HG03354 (cell line): ENCODE results near the gene MAP3K8.
"Not testable (repeated sequence)": the region's sequence is repeated elsewhere in the genome, so short reads cannot be mapped to it uniquely, and the experiment has no call there.

Experiments used
- ATAC-seq: cut with Tn5 transposase; IDR thresholded peaks from one replicate; pipeline ENCODE4 v1.9.1; 2021; ENCODE audit warnings: mild to moderate bottlenecking; ENCODE audit not compliant: unreplicated experiment, poor library complexity, severe bottlenecking

The MAP3K8 gene

GRCh38 chr10:30422151-30422695 lies 11.8 kb upstream of the MAP3K8 start:
- no peak for ATAC-seq

GRCh38 chr10:30422981-30423654 lies 10.9 kb upstream of the MAP3K8 start:
- peak; percentile 33 for ATAC-seq

DNA sequence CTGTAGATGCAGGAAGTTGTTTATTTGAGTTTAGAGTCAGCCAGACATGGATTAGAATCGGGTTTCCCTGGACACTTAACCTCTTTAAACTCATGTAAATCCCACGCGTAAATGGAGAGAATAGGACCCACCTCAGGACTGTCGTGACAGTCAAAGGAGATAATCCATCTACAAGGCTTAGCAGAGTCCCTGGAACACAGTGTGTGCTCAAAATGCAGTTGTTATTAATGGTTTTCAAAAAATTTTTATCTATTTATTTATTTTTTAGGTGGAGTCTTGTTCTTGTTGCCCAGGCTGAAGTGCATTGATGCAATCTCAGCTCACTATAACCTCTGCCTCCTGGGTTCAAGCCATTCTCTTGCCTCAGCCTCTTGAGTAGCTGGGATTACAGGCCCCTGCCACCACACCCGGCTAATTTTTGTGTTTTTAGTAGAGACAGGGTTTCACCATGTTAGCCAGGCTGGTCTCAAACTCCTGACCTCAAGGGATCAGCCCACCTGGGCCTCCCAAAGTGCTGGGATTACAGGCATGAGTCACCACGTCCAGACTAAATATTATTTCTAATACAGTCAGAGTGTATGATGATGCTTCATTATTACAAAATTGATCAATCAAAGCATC lies 10.2 kb upstream of the MAP3K8 start:
- not testable (repeated sequence) for ATAC-seq

GRCh38 chr10:30425336-30426075 lies 8.5 kb upstream of the MAP3K8 start:
- no peak for ATAC-seq

GRCh38 chr10:30430544-30431298 lies 3.3 kb upstream of the MAP3K8 start:
- ATAC-seq, result no peak

DNA sequence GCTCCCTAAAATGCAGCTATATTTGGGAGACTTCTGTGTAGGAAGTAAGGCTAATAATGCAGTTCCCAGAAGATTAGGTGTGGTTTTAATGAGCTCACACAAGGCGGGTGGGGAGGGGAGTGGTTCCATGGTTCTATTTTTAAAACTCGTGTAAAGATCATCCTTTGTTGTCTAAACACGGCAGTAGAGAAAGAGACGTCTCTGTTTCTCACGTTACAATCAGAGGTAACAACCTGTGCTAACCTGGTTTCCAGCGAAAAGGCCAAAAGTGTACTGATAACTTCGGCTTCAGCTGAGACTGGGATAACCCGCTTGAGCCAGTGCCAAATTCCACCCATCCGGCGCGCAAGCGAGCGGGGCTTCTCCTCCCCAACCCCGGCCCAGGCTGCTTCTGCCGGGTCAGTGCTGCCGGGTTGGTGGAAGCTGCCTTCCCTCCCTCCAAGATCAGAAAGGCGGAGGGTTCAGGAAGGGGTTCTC lies 2.5 kb upstream of the MAP3K8 start:
- no peak for ATAC-seq

GRCh38 chr10:30432622-30433305 lies 1.2 kb upstream of the MAP3K8 start:
- ATAC-seq, result peak; percentile 3

DNA sequence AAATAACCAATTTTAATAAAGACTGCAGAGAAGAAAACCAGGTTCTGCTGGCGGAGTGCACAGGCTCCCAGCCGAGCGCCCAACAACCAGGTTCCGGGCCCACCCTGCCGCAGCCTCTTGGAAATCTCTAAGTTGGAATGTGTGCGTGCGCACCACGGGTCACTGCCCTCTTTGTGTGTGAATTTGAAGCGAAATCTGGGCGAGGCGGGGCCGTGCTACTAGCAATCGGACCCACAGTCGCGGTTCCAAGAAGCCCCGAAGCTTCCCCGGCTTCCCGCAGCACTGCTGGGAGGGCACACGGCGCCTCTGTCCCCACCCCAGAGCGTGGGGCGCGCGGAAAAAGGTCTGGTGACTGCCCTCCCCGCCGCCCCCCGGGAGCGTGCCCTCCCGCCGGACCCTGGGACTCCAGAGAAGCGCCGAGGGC lies 666 bp upstream of the MAP3K8 start:
- peak; percentile 22 for ATAC-seq

DNA sequence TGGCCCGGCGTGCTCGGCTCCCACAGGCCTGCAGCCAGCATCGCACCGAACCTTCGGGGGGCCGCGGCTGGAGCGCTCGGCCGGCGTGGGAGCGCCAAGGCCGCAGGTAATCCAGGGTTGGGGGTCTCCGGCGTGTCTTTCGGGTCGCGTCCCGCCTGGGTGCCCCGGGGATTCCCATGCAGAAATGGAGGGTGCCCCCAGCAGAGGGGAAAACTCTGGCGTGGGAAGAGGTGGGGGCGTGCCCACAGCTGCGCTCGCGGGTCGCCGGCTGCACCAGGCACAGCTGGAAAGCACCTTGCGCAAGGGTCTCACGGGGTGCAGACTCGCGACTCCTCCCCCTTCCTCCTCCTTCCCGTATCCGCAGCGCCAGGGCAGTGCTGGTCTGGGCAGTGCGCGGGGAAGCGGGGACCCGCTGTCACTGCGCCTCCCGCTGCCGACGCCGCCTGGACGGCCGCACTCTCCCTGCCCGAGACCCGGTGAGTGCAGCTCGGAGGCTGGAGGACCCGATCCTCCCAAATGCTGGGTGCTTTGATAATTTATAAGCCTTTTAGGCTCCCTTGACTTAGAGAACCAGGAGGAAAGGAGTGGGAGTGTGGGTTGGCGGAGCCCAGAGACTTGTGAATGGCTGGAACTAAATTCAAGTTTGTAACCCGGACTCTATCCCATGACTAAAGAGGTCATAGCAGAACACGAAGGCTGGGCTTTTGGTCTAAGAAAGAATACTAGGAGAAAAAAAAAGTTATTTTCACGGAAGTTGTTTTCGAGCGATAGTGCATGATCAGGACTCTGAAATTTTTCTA lies 489 bp downstream of the MAP3K8 start:
- ATAC-seq, result peak; percentile 57

DNA sequence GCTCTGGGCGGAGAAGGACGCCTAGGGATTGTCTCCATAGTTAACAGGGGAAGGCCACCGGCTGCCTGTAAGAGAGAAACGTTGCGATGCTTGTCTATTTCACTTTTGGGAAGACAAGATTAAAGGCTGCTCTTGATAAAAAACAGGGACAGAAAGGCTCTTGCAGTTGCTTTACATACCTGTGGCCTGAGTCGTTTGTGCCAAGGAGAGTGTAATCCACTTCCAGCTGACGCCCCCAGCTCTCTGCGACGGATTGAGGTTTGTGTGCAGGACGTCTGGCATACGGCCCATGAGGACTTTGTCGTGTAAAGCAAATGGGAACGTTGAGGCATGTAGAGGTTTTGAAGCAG lies 1.1 kb downstream of the MAP3K8 start:
- ATAC-seq, result no peak

DNA sequence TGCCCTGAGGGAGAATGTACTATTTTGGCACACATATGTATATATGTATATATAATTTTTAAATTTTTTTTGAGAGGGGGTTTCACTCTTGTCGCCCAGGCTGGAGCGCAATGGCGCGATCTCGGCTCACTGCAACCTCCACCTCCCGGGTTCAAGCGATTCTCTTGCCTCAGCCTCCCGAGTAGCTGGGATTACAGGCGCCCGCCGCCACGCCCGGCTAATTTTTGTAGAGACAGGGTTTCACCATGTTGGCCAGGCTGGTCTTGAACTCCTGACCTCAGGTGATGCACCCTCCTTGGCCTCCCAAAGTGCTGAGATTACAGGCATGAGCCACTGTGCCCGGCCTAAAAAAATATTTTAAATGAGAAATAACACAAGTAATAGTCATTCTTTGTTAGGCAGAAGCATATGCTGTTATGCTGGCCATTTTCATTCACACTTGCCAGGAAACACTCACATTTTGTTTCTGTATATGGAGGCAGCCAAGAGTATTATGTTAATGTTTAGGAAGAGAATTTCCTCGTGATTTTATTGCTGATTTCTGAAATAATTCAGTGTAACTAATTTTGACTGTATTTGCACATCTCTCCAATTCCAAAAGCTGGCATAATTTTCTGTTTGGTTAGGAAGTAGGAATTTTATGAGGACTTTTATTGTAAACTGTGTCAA lies 1.6 kb downstream of the MAP3K8 start:
- not testable (repeated sequence) for ATAC-seq

- ATAC-seq, result no peak
These were observed 2.2 kb downstream of the MAP3K8 start for GRCh38 chr10:30436191-30436611.

DNA sequence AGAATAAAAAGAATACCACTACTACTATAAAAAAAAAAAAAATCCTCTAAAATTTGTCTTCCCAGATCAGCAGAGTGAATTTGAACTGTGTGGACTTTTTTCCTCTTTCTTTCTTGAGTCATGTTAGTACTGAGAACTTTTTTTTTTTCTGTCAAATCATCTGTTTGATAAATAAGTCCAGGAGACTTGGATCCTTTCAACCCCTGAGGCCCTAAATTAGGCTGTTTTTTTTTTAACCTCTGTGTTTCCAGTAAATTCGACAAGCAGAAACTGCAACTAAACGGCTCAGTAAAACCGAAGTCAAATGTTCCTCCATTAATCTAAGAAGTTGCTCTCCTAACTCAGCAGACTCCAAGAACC lies 2.7 kb downstream of the MAP3K8 start:
- no peak for ATAC-seq

GRCh38 chr10:30437031-30437841 lies 3.3 kb downstream of the MAP3K8 start:
- ATAC-seq, result no peak

DNA sequence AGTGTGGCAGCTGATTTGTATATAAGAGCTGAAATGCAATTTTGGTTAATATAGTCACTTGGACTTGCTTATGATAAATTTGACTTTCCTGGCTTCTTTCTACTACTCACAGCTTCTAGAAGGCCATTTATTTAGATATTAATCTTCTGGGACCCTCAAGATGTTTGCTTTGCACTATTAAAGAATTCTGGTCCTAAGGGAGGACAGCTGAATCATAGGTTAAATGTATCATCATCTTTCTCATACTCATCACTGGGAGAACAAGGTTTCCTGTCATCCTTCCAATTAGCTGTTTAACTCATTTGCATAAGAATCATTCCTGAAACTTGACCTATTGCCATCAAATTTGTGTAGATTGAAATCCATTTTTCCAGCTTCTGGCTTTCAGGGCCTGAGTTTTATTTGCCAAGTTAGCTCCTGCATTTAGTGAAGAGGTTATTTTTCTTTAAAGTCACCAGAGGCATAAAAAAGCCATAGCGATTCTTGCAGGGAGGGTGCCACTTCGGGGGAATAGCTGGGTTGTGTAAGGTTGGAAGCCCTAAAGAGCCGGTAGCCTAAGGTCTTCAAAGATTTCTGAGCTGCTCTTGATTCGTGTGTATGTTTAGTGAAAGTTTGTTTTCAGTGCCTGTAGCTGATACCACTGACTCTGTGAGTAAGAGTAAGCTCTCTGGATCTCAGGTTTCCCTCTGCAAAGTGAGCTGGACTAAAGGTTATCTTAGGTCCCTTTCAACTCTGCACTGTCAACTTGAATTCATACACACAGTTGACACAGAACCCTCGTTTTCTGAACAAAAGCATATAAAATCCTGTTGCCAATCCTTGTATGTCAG lies 4.3 kb downstream of the MAP3K8 start:
- ATAC-seq, result no peak

GRCh38 chr10:30439931-30440330 lies 5.9 kb downstream of the MAP3K8 start:
- no peak for ATAC-seq
